Right atrium auricular region (tissue), 2 donors: ENCODE data around the gene NHLRC2. TPM values are rescaled to one million over a fixed set of nuclear protein-coding genes. Genes with fewer than 3 reads are reported as not detected.

Experiments used
- DNase-seq: peaks from one replicate; pipeline ENCODE4 v3.0.0-alpha.2; 2019; ENCODE audit warnings: low spot score
- H3K27ac ChIP-seq, 2 donors: fragments of 200-600 bp; sonication (generic); 1 replicate in 1 of 2; 2 replicates in 1 of 2; pipeline ENCODE4 v1.5.1; 2016 to 2019
- H3K27me3 ChIP-seq, 2 donors: fragments of 200-600 bp; sonication (generic); one replicate each; pipeline versions ENCODE4 v1.5.1 to v1.6.0; 2017 to 2019
- H3K36me3 ChIP-seq: fragments of 200-600 bp; sonication (generic); one replicate; pipeline ENCODE4 v1.5.1; 2016
- H3K4me1 ChIP-seq, 2 donors: fragments of 200-600 bp; sonication (generic); one replicate each; pipeline versions ENCODE4 v1.5.1 to v1.6.0; 2017 to 2019
- H3K4me3 ChIP-seq, 2 donors: fragments of 200-600 bp; sonication (generic); 1 replicate in 1 of 2; 2 replicates in 1 of 2; pipeline ENCODE4 v1.5.1; 2017 to 2019; ENCODE audit warnings: mild to moderate bottlenecking in 1 of 2, moderate library complexity in 1 of 2
- H3K9me3 ChIP-seq, 2 donors: fragments of 200-600 bp; sonication (generic); one replicate each; pipeline ENCODE4 v1.5.1; 2019
- total RNA-seq, 2 donors: library from RNA; depleted of rRNA; stranded (reverse); fragments of >200 nt; gene quantifications; one replicate each; pipeline ENCODE4 v1.1.0, GENCODE V29; 2016
- TF ChIP-seq, protein P1 (sequence below), 2 donors: fragments of 200-600 bp; sonication (generic); IDR thresholded peaks; one replicate each; pipeline ENCODE4 v1.5.1; 2019; ENCODE audit warnings: antibody characterized with exemption in 2 of 2

NHLRC2 gene
- total RNA-seq, 2 donors from 2014 or later, result 38.6 to 74.8 TPM

DNA sequence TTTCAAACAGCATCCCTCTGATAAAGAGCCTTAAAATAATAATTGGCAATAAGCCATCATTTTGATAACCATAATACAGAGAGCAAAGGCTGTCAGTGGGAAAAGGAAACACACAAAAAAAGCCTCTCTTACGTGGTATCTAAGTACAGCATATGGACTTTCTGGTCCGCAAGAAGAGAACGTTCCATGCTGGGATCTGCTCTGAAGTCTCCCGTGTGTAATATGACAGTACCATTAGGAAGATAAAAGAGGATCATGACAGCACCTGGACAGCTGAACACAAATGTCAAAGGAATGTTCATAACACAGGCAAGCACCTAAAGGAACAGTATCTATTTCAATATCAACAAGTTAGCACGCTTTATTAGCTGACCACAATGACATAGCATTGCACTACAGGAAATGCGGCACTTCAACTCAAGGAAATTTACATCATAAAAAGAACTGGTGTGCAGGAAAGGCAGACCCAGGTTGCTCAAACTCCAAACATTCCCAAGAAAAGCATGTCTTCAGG is 10.4 kb upstream of the NHLRC2 start:
- H3K4me3 ChIP-seq, result no peak overlapping the region

DNA sequence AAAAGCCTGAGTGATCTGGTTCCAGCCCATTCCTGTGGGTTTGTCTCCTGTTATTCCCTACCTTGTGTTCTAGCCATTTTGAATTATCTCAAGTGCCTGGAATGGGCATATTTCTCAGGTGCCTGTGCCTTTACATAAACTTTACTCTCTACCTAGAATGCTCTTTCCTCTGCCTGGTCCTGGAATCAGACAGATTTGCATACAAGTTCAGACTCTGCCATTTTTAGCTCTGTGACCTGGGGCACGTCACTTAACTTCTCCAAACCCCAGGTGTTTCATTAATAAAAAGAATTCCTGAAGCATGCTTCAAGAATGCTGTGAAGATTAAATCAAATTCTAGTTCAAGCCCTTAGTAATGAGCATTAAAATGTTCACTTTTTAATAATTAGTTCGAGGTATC is 8.4 kb upstream of the NHLRC2 start:
- Histone ChIP-seq H3K27ac (no peak overlapping the region), H3K4me3 (no peak overlapping the region), H3K9me3 (no peaks in the 10 kb centered on the region), H3K4me1 (no peaks in the 10 kb centered on the region), H3K27me3 (no peaks in the 10 kb centered on the region), H3K36me3 (no peaks in the 10 kb centered on the region)
- TF ChIP-seq, protein P1, sequence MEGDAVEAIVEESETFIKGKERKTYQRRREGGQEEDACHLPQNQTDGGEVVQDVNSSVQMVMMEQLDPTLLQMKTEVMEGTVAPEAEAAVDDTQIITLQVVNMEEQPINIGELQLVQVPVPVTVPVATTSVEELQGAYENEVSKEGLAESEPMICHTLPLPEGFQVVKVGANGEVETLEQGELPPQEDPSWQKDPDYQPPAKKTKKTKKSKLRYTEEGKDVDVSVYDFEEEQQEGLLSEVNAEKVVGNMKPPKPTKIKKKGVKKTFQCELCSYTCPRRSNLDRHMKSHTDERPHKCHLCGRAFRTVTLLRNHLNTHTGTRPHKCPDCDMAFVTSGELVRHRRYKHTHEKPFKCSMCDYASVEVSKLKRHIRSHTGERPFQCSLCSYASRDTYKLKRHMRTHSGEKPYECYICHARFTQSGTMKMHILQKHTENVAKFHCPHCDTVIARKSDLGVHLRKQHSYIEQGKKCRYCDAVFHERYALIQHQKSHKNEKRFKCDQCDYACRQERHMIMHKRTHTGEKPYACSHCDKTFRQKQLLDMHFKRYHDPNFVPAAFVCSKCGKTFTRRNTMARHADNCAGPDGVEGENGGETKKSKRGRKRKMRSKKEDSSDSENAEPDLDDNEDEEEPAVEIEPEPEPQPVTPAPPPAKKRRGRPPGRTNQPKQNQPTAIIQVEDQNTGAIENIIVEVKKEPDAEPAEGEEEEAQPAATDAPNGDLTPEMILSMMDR (IDR thresholded peaks at IDR 0.05), result no peak
- DNase-seq, result no peak

More for the DNA sequence above, 10.4 kb upstream of the NHLRC2 start:
- TF ChIP-seq, protein P1 (IDR thresholded peaks at IDR 0.05), result no peak
- no peak for DNase-seq
- Histone ChIP-seq H3K27me3 (no peaks in the 10 kb centered on the region), H3K27ac (no peak overlapping the region), H3K36me3 (no peaks in the 10 kb centered on the region), H3K4me1 (no peaks in the 10 kb centered on the region), H3K9me3 (no peaks in the 10 kb centered on the region)

DNA sequence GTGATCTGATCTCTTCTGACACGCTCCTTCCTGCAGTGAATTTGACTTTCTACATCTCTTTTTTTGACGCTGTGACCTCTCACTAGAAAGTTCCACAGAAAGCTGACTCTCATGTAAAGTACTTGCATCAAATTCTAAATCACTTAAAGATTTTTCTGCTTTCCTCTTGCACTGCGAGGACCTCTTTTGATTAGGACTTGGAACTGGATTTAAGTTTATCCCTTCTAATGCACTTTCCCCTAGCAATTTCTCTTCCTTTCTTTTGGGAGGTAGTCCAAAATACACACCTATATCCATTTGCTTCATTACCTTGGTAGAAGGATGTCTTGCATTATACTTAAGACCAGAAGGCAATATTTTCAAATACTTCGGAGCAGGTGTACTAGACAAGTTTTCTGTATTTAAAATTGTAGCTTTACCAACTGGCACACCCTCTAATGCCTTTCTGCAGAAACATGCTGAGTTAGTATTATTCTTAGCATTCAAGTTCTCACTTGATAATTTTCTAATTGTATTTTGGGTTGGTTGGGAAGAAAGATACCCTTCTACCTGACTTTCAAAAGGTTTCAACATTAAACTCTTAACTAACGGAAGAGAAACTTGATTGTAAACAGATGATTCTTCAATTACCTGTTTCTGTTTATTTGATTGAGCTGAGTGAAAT is 5.2 kb upstream of the NHLRC2 start:
- no peak overlapping the region for H3K27ac ChIP-seq
- no peaks in the 10 kb centered on the region for H3K36me3 ChIP-seq
- peaks cover 0 to 17% of the 10 kb centered on the region in 2 donors for H3K4me1 ChIP-seq
- no peak overlapping the region for H3K4me3 ChIP-seq
- TF ChIP-seq, protein P1 (IDR thresholded peaks at IDR 0.05), result no peak
- DNase-seq, result no peak
- H3K9me3 ChIP-seq, result no peaks in the 10 kb centered on the region
- H3K27me3 ChIP-seq, result no peaks in the 10 kb centered on the region

DNA sequence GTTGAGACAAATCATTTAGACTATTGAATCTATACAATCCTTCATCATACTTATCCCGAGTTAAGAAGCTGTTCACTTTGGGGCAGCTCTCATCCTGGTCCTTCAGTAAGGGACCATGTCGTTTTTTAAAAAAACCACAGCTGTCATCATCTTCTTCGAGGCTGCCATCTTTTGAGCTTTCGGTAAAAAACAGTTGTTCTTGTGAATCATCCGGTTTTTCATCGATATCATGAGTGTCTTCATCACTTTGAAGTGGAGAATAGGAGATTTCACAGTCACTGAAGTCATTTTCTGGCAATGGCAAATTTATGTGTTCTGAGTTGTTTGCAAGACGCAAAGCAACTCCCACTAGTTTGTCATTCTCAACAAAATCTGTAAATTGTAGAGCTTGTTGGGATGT is 4.5 kb upstream of the NHLRC2 start:
- Histone ChIP-seq H3K36me3 (no peaks in the 10 kb centered on the region), H3K4me1 (peaks cover 0 to 17% of the 10 kb centered on the region in 2 donors), H3K4me3 (no peak overlapping the region), H3K27ac (no peak overlapping the region), H3K27me3 (no peaks in the 10 kb centered on the region), H3K9me3 (no peaks in the 10 kb centered on the region)
- TF ChIP-seq, protein P1 (IDR thresholded peaks at IDR 0.05), result no peak
- no peak for DNase-seq

DNA sequence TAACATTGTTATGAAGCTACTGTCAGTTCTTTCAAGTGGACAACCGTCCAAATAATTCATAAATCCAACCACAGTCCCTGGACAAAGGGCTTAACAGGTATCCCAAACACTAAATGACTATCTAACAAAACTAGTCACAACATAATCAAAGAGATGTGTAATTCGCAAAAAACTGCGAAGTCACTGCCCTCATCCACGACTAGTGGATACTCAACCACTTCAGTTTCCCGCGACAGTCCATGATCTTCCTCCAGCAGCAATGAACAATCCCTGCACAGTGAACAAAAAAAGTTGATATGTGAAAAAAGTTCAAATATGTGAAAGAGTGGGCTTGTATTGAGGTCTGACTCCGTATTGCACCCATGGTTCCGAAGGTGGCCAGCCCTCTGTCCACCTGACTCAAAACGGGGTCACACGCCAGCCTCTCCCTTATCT is 866 bp upstream of the NHLRC2 start:
- peak overlapping the region; percentile 61 to 87 for H3K4me3 ChIP-seq
- peak overlapping the region; percentile 95 for H3K27ac ChIP-seq
- no peak for DNase-seq
- H3K27me3 ChIP-seq, result no peaks in the 10 kb centered on the region
- H3K9me3 ChIP-seq, result no peaks in the 10 kb centered on the region
- no peaks in the 10 kb centered on the region for H3K36me3 ChIP-seq
- TF ChIP-seq, protein P1 (IDR thresholded peaks at IDR 0.05), result no peak
- peaks cover 0 to 33% of the 10 kb centered on the region in 2 donors for H3K4me1 ChIP-seq
